PFSK-1 (cell line): ENCODE measurements around the gene APOBEC3C.

Experiments used
- POLR2AphosphoS5 ChIP-seq: IDR thresholded peaks from 2 replicates; pipeline ENCODE4 v1.6.1; 2012; ENCODE audit warnings: low read depth, mild to moderate bottlenecking, control low read depth, low read length, moderate library complexity
- REST ChIP-seq, 2 experiments: IDR thresholded peaks; 2 replicates each; pipeline versions ENCODE4 v1.6.1 to v1.8.0; 2011 to 2012; ENCODE audit warnings: low read depth in 2 of 2, low read length in 2 of 2, control low read depth in 1 of 2, inconsistent platforms in 1 of 2, mild to moderate bottlenecking in 1 of 2, moderate library complexity in 1 of 2; ENCODE audit not compliant: insufficient read depth in 1 of 2
- TAF1 ChIP-seq: IDR thresholded peaks from 2 replicates; pipeline ENCODE4 v1.6.1; 2012; ENCODE audit warnings: low read length, control low read depth, borderline replicate concordance; ENCODE audit not compliant: insufficient read depth

DNA sequence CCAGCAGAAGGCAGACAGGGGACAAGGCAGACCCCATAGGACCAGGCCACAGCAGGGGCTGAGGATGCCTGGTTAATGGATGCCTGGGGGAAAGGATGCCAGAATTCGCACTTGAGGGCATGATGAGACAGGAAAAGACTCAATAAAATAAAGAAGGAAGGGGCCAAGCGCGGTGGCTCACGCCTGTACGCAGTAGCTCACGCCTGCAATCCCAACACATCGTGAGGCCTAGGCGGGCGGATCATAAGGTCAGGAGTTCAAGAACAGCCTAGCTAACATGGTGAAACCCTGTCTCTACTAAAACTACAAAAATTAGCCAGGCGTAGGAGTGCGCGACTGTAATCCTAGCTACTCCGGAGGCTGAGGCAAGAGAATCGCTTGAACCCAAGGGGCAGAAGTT, 16.6 kb downstream of the APOBEC3C start:
- TF ChIP-seq POLR2AphosphoS5 (no peak), TAF1 (no peak), REST (IDR thresholded peaks at IDR 0.05; ENCODE audit: insufficient read depth in 1 of 2, low read depth in 2 of 2, low read length in 2 of 2) (no peak)
